ENCODE data around the gene NKAIN4. TPM values are rescaled to one million over a fixed set of nuclear protein-coding genes. Genes with fewer than 3 reads are reported as not detected.

The NKAIN4 gene
- total and polyA plus RNA-seq, 7 experiments from 2014 or later, result not detected

DNA sequence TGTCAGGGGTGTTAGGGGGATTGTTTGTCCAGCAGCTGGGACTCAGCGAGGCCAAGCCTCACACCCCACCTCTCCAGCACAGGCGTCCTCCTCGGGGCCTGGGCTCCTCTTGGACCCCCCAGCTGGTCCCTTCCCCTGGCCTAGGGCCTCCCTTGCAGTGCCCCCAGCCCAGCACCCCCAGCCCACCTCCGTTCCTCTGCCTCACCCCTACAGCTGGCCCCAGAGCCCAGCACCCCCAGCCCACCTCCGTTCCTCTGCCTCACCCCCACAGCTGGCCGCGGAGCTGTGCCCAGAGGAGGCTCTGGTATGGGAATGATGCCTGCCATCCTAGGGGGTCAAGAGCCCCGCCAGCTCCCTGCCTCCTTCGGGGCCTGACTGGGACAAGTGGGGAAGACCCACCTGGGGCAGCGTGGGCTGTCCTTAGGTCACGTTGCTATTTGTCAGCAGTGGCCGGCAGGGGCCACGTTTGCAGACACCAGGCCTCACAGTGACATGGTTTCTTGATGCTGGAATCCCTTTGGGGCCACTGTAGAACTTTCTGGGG is 30.8 kb upstream of the NKAIN4 start:
- CTCF ChIA-PET, result interaction anchor here (0.5 to 1.4 kb wide), 3 partner anchors 10 to 62 kb away, joined by 3 read pairs; no protein-coding TSS in a partner anchor
- POLR2A ChIA-PET, result interaction anchor here (1.7 kb wide), 1 partner anchor 11 kb away, joined by 5 read pairs; no protein-coding TSS in a partner anchor
- no peak for ATAC-seq
- Mint-ChIP-seq H3K4me3 (peak overlapping the region in 9 of 10 donors; percentile 48 to 78 (median 72)), H3K27ac (peak overlapping the region in 2 of 9 donors; percentile 19 to 43), H3K4me1 (peaks cover 0 to 4% (median 3%) of the 10 kb centered on the region in 7 donors), H3K36me3 (peaks cover 0 to 13% (median 3%) of the 10 kb centered on the region in 5 donors), H3K27me3 (no peaks in the 10 kb centered on the region), H3K9me3 (no peaks in the 10 kb centered on the region)
- H3K27ac ChIP-seq (ENCODE audit: low read depth, low read length), result peak overlapping the region; percentile 53
- peak in 1 of 9 donors; percentile 2 for DNase-seq
- H3K27me3 ChIP-seq (ENCODE audit: control insufficient read depth in 2 of 2, insufficient read depth in 2 of 2, low read length in 2 of 2), result no peaks in the 10 kb centered on the region
- no peak overlapping the region for H3K4me3 ChIP-seq (ENCODE audit: low read length)
- H3K9me3 ChIP-seq (ENCODE audit: control insufficient read depth in 2 of 3, low read length in 3 of 3), result no peaks in the 10 kb centered on the region
- no peaks in the 10 kb centered on the region for H3K4me1 ChIP-seq (ENCODE audit: control insufficient read depth in 2 of 2, insufficient read depth in 2 of 2, low read length in 2 of 2)
- intact Hi-C loops (cut with micrococcal nuclease), result no loop called here
- H3K36me3 ChIP-seq (ENCODE audit: control insufficient read depth in 2 of 3, insufficient read depth in 3 of 3, low read length in 3 of 3), result peaks cover 0 to 88% (median 0%) of the 10 kb centered on the region in 3 experiments

DNA sequence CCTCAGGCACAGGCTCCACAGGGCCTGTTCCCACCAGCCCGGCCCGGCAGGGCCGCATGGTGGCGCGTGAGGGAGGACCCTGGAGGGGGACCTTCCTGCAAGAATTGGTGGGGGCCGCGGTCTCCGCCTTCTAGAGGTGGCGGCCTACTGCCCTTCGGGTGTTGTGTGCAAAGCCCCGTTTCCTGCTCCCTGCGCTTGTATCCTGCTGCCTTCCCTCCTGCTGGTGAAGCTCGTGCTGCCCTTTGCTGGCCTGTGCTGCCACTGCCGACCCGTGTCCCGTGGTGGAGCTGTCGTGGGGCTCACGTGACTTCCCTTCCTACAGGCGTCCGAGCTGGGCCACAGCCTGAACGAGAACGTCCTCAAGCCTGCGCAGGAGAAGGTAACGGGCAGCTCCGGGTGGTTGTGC is 30.3 kb upstream of the NKAIN4 start:
- H3K4me1 ChIP-seq (ENCODE audit: control insufficient read depth in 2 of 2, insufficient read depth in 2 of 2, low read length in 2 of 2), result no peaks in the 10 kb centered on the region
- ATAC-seq, result peak; percentile 3
- Mint-ChIP-seq H3K4me3 (peak overlapping the region; percentile 36 to 83 (median 72)), H3K4me1 (peaks cover 0 to 4% (median 3%) of the 10 kb centered on the region in 7 donors), H3K9me3 (no peaks in the 10 kb centered on the region), H3K27me3 (no peaks in the 10 kb centered on the region), H3K36me3 (peaks cover 0 to 13% (median 3%) of the 10 kb centered on the region in 5 donors), H3K27ac (peak overlapping the region in 4 of 9 donors; percentile 41 to 85 (median 58))
- CTCF ChIA-PET, result interaction anchor here (0.5 to 1.4 kb wide), 3 partner anchors 10 to 62 kb away, joined by 3 read pairs; no protein-coding TSS in a partner anchor
- no peak for DNase-seq
- no peak overlapping the region for H3K4me3 ChIP-seq (ENCODE audit: low read length)
- H3K27ac ChIP-seq (ENCODE audit: low read depth, low read length), result peak overlapping the region; percentile 53
- intact Hi-C loops (cut with micrococcal nuclease), result no loop called here
- POLR2A ChIA-PET, result interaction anchor here (1.7 kb wide), 1 partner anchor 11 kb away, joined by 5 read pairs; no protein-coding TSS in a partner anchor
- no peaks in the 10 kb centered on the region for H3K27me3 ChIP-seq (ENCODE audit: control insufficient read depth in 2 of 2, insufficient read depth in 2 of 2, low read length in 2 of 2)
- H3K36me3 ChIP-seq (ENCODE audit: control insufficient read depth in 2 of 3, insufficient read depth in 3 of 3, low read length in 3 of 3), result peaks cover 0 to 93% (median 0%) of the 10 kb centered on the region in 3 experiments
- no peaks in the 10 kb centered on the region for H3K9me3 ChIP-seq (ENCODE audit: control insufficient read depth in 2 of 3, low read length in 3 of 3)

- H3K27ac ChIP-seq (ENCODE audit: low read depth, low read length), result peak overlapping the region; percentile 53
- POLR2A ChIA-PET, result interaction anchor here (1.7 kb wide), 1 partner anchor 12 kb away, joined by 5 read pairs; no protein-coding TSS in a partner anchor
- Mint-ChIP-seq H3K27me3 (no peaks in the 10 kb centered on the region), H3K4me1 (peaks cover 0 to 4% (median 3%) of the 10 kb centered on the region in 7 donors), H3K9me3 (no peaks in the 10 kb centered on the region), H3K36me3 (peaks cover 0 to 13% (median 3%) of the 10 kb centered on the region in 5 donors), H3K27ac (peak overlapping the region; percentile 39 to 91 (median 65)), H3K4me3 (peak overlapping the region; percentile 60 to 83 (median 77))
- no peaks in the 10 kb centered on the region for H3K27me3 ChIP-seq (ENCODE audit: control insufficient read depth in 2 of 2, insufficient read depth in 2 of 2, low read length in 2 of 2)
- CTCF ChIA-PET, result interaction anchor here (1.4 kb wide), 1 partner anchor 11 kb away, joined by 3 read pairs; no protein-coding TSS in a partner anchor
- ATAC-seq (peak; percentile 45), DNase-seq (peak in 4 of 9 donors; percentile 13 to 19 (median 18))
- no peaks in the 10 kb centered on the region for H3K4me1 ChIP-seq (ENCODE audit: control insufficient read depth in 2 of 2, insufficient read depth in 2 of 2, low read length in 2 of 2)
- no peaks in the 10 kb centered on the region for H3K9me3 ChIP-seq (ENCODE audit: control insufficient read depth in 2 of 3, low read length in 3 of 3)
- H3K4me3 ChIP-seq (ENCODE audit: low read length), result no peak overlapping the region
- intact Hi-C loops (cut with micrococcal nuclease), result no loop called here
- H3K36me3 ChIP-seq (ENCODE audit: control insufficient read depth in 2 of 3, insufficient read depth in 3 of 3, low read length in 3 of 3), result peaks cover 0 to 97% (median 2%) of the 10 kb centered on the region in 3 experiments
Observed at GRCh38 chr20:63284083-63284440, 29.8 kb upstream of the NKAIN4 start.

DNA sequence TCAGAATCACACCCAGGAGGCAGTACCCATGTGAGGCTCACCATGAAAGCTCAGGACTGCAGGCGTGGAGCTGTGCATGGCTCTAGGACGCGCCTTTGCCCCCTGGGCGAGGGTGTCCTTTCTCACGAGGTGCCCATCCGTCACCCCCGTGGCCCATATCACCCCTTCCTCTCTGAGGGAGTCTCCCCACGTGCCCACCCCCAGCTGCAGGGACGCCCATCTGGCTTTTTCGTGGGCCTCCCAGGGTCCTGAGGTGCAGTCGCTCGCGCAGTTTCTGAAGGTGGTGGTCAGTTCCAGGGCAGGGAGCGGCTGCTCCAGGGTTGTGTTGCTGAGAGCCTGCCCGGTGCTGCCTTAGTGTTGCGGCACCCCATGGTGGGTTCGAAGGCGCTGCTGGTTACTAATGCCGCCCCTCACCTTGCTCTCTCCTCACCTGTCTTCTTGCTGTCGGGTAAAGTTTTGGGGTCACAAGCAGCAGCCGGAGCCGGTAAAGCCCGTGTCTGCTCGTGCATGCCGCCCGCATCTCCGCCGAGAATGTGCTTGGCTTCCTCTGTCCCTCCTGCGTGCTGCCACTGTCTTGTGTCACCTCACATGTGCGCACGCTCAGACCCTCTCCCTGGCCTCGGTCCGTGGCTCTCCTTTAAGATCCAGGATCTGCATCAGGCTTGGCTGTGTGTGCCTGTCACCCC is 29.3 kb upstream of the NKAIN4 start:
- H3K4me1 ChIP-seq (ENCODE audit: control insufficient read depth in 2 of 2, insufficient read depth in 2 of 2, low read length in 2 of 2), result no peaks in the 10 kb centered on the region
- H3K9me3 ChIP-seq (ENCODE audit: control insufficient read depth in 2 of 3, low read length in 3 of 3), result no peaks in the 10 kb centered on the region
- ChIA-PET POLR2A (interaction anchor here (1.7 kb wide), 1 partner anchor 12 kb away, joined by 5 read pairs; no protein-coding TSS in a partner anchor), CTCF (no interaction called here)
- H3K4me3 ChIP-seq (ENCODE audit: low read length), result no peak overlapping the region
- H3K9me3 Mint-ChIP-seq, result no peaks in the 10 kb centered on the region
- no peaks in the 10 kb centered on the region for H3K27me3 ChIP-seq (ENCODE audit: control insufficient read depth in 2 of 2, insufficient read depth in 2 of 2, low read length in 2 of 2)
- no peaks in the 10 kb centered on the region for H3K27me3 Mint-ChIP-seq
- peaks cover under 1 to 97% (median 7%) of the 10 kb centered on the region in 3 experiments for H3K36me3 ChIP-seq (ENCODE audit: control insufficient read depth in 2 of 3, insufficient read depth in 3 of 3, low read length in 3 of 3)
- peak overlapping the region; percentile 47 to 83 (median 77) for H3K4me3 Mint-ChIP-seq
- peaks cover 0 to 4% (median 3%) of the 10 kb centered on the region in 7 donors for H3K4me1 Mint-ChIP-seq
- ATAC-seq (no peak), DNase-seq (no peak)
- H3K36me3 Mint-ChIP-seq, result peaks cover 0 to 8% (median 3%) of the 10 kb centered on the region in 5 donors
- intact Hi-C loops (cut with micrococcal nuclease), result no loop called here
- H3K27ac ChIP-seq (ENCODE audit: low read depth, low read length), result peak overlapping the region; percentile 53
- H3K27ac Mint-ChIP-seq, result peak overlapping the region; percentile 39 to 91 (median 65)

DNA sequence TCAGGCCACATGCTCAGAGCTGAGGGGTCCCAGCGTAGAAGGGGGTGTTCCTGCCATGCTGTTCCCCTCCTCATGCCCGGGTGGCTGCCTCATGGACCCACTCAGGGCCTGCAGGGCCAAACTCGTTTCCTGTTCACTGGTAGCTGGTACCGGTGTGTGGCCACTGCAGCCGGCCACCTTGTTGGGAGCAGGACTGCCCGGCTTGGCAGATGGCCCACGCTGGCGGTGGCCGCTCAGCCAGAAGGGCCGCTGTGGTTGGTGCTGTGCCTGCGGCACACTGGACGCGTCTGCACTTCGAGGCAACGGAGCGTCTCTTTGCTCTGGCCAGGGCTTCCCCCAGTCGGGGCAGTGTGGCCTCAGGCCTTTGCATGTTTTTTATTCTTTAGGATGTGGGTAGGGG is 28.7 kb upstream of the NKAIN4 start:
- H3K4me3 ChIP-seq (ENCODE audit: low read length), result no peak overlapping the region
- H3K36me3 ChIP-seq (ENCODE audit: control insufficient read depth in 2 of 3, insufficient read depth in 3 of 3, low read length in 3 of 3), result peaks cover 3 to 97% (median 7%) of the 10 kb centered on the region in 3 experiments
- H3K4me1 ChIP-seq (ENCODE audit: control insufficient read depth in 2 of 2, insufficient read depth in 2 of 2, low read length in 2 of 2), result no peaks in the 10 kb centered on the region
- no peaks in the 10 kb centered on the region for H3K9me3 Mint-ChIP-seq
- no peak for ATAC-seq
- no peaks in the 10 kb centered on the region for H3K27me3 Mint-ChIP-seq
- no peak for DNase-seq
- ChIA-PET CTCF (no interaction called here), POLR2A (no interaction called here)
- peaks cover 0 to 4% (median 3%) of the 10 kb centered on the region in 7 donors for H3K4me1 Mint-ChIP-seq
- no peak overlapping the region for H3K4me3 Mint-ChIP-seq
- H3K27ac ChIP-seq (ENCODE audit: low read depth, low read length), result no peak overlapping the region
- no peak overlapping the region for H3K27ac Mint-ChIP-seq
- peaks cover 0 to 4% (median 3%) of the 10 kb centered on the region in 5 donors for H3K36me3 Mint-ChIP-seq
- intact Hi-C loops (cut with micrococcal nuclease), result no loop called here
- H3K9me3 ChIP-seq (ENCODE audit: control insufficient read depth in 2 of 3, low read length in 3 of 3), result no peaks in the 10 kb centered on the region
- no peaks in the 10 kb centered on the region for H3K27me3 ChIP-seq (ENCODE audit: control insufficient read depth in 2 of 2, insufficient read depth in 2 of 2, low read length in 2 of 2)

DNA sequence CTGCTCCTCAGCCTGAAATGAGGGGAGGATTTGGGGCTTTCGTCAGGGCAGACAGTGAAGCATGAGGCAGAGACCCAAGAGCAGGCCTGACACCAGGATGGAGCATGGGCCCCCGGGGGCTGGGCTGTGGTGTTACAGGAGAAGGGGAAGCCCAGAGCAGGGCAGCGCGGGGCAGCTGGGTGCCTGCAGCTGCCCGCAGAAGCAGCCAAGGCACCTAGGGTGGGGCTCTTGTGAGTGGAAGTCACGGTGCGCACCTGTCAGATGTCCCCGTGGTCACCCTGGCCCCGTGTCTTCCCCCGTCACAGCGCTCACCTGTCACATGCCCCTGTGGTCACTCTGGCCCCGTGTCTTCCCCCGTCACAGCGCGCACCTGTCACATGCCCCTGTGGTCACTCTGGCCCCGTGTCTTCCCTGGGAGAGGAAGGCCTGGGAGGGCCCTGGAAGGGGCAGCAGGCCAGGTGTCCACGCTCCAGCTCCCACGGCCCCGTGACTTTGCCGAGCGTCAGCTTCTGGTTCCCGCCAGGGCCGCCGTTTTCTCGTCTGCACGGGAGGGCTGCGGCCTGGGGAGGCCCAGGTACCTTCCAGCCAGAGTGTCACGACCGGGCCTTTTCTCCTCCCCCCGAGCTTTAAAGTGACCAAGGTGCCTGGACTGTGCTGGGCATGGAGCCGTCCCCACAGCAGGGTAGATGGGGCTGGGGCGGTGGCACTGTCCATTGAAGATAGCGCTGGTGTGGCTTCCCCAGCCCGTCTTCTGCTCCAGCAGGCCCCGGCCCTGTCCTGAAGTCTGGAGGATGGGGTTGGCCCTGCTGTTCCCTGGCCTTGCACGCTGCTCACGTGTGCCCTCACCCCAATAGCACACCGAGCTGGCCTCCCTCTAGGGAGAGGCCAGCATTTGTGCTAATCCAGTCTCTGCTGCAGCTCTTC is 27.7 kb upstream of the NKAIN4 start:
- no peak overlapping the region for H3K27ac Mint-ChIP-seq
- H3K36me3 ChIP-seq (ENCODE audit: control insufficient read depth in 2 of 3, insufficient read depth in 3 of 3, low read length in 3 of 3), result peaks cover 3 to 97% (median 7%) of the 10 kb centered on the region in 3 experiments
- H3K9me3 ChIP-seq (ENCODE audit: control insufficient read depth in 2 of 3, low read length in 3 of 3), result no peaks in the 10 kb centered on the region
- no peak for ATAC-seq
- no peaks in the 10 kb centered on the region for H3K9me3 Mint-ChIP-seq
- ChIA-PET CTCF (no interaction called here), POLR2A (interaction anchor here (0.9 kb wide), 1 partner anchor 9 kb away, joined by 4 read pairs; the partner anchor contains the start of gene ARFGAP1)
- intact Hi-C loops (cut with micrococcal nuclease), result no loop called here
- no peak for DNase-seq
- no peaks in the 10 kb centered on the region for H3K27me3 Mint-ChIP-seq
- no peak overlapping the region for H3K27ac ChIP-seq (ENCODE audit: low read depth, low read length)
- no peak overlapping the region for H3K4me3 ChIP-seq (ENCODE audit: low read length)
- no peaks in the 10 kb centered on the region for H3K27me3 ChIP-seq (ENCODE audit: control insufficient read depth in 2 of 2, insufficient read depth in 2 of 2, low read length in 2 of 2)
- H3K4me1 Mint-ChIP-seq, result peaks cover 0 to 4% (median 3%) of the 10 kb centered on the region in 7 donors
- H3K36me3 Mint-ChIP-seq, result peaks cover 0 to 4% (median 3%) of the 10 kb centered on the region in 5 donors
- no peak overlapping the region for H3K4me3 Mint-ChIP-seq
- H3K4me1 ChIP-seq (ENCODE audit: control insufficient read depth in 2 of 2, insufficient read depth in 2 of 2, low read length in 2 of 2), result no peaks in the 10 kb centered on the region
